MG63 (cell line): ENCODE data around the gene WNT6. TPM values are rescaled to one million over a fixed set of nuclear protein-coding genes. Genes with fewer than 3 reads are reported as not detected.
A peak's percentile ranks its signal among the peaks of the same experiment; 100 is the strongest.

Source experiments
- DNase-seq: peaks from one replicate; pipeline ENCODE4 v3.0.0-alpha.2; 2020
- H3K27me3 ChIP-seq: fragments of 250-450 bp; sonication (Bioruptor Pico); 2 replicates; pipeline ENCODE4 v1.5.1; 2020; ENCODE audit warnings: mild to moderate bottlenecking, moderate library complexity
- H3K36me3 ChIP-seq: fragments of 250-450 bp; sonication (Bioruptor Pico); 2 replicates; pipeline ENCODE4 v1.5.1; 2020; ENCODE audit warnings: mild to moderate bottlenecking, moderate library complexity
- H3K4me3 ChIP-seq: fragments of 250-450 bp; sonication (Bioruptor Pico); 2 replicates; pipeline ENCODE4 v1.5.1; 2020; ENCODE audit warnings: mild to moderate bottlenecking, moderate library complexity
- H3K9me3 ChIP-seq: fragments of 250-450 bp; sonication (Bioruptor Pico); 2 replicates; pipeline ENCODE4 v1.5.1; 2020; ENCODE audit warnings: mild to moderate bottlenecking, moderate library complexity
- total RNA-seq: library from RNA; depleted of rRNA; stranded (reverse); fragments of >200 nt; shearing (Covaris generic); gene quantifications from 2 replicates; pipeline ENCODE4 v1.2.3, GENCODE V29; 2014; ENCODE audit warnings: low replicate concordance

The WNT6 gene
- total RNA-seq, 1 experiment from 2014 or later: not detected

DNA sequence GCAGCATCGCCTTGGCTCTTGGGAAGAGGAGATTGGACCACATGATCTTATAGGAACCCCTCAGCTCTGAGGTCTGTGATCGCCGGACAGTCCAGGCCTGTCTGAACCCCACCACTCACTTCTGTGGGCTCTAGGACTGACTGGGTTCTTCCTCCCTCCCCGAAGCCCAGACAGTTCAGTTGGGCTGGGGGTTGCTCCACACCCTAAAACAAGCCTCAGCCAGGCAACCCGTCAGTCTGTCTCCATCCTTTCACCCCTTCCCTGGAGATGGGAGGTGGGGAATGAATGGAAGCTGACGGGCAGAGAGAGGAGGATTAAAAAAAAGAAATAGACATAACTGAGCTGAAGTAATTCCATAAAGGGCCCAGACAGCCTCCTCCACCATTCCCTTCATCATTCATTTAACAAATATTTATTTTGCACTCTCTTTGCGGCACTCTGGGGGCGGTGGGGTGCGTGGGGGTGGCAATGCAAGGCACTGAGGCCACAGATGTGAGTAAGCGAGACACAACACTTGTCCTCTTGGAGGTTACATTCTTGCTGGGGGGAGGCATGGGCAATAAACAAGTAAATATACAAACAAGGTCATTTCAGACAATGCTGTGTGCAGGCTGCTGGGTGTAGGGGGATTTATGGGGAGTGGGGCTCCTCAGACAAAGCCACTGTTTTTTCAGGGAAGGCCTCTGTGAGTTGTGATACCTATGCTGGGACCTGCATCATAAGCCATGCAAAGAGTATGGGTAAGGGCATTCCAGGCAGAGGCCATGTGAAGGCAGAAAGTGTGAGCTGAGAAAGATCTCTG is 33.9 kb downstream of the WNT6 start:
- 0 out of 2 replicates have a peak overlapping the region, but pooled peaks have one; percentile 25 for H3K4me3 ChIP-seq
- H3K36me3 ChIP-seq: no peaks in the 10 kb centered on the region
- no peaks in the 10 kb centered on the region for H3K9me3 ChIP-seq
- peaks cover 5% of the 10 kb centered on the region; the same call in 1 of the 2 replicates for H3K27me3 ChIP-seq
- no peak for DNase-seq

DNA sequence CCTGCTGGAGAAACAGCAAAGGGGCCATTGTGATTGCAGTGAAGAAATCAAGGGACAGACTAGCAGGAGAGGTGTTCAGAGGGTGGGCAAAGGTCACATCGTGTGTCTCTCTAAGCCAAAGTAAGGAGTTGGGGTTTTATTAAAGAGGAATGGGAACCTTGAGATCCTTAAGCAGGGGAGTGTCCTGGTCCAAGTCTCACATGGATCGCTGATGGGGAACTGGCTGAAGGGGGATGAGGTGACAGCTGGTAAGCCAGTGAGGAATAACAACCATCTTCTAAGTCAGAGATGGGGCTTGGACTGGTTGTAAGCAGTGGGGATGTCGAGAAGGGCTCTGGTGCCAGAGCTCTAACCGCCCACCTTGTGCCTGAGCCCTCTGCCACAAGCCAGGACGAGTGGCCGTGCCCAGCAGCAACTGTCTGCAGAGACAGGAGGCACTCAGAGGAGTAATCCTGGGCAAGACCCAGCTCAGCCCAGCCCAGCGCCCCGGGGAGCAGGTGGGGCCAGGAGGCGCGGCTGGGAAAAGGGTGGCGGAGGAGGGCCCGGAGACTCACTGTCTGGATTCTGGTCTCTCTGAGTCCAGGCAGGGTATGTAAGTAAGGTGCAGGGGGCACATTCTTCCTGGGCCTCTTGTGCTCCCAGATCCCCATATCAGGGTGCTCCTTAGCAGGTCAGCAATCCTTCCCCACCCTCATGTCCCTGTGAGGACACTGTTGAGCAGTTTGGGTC is 34.7 kb downstream of the WNT6 start:
- Histone ChIP-seq H3K9me3 (no peaks in the 10 kb centered on the region), H3K4me3 (no peak overlapping the region), H3K27me3 (peaks cover 11% of the 10 kb centered on the region), H3K36me3 (no peaks in the 10 kb centered on the region)
- DNase-seq: no peak

- Histone ChIP-seq H3K4me3 (no peak overlapping the region), H3K36me3 (no peaks in the 10 kb centered on the region), H3K9me3 (no peaks in the 10 kb centered on the region), H3K27me3 (peaks cover 11% of the 10 kb centered on the region)
- no peak for DNase-seq
Observed at GRCh38 chr2:218894880-218895157, 35.2 kb downstream of the WNT6 start.

- Histone ChIP-seq H3K9me3 (no peaks in the 10 kb centered on the region), H3K4me3 (no peak overlapping the region), H3K36me3 (no peaks in the 10 kb centered on the region), H3K27me3 (peaks cover 11% of the 10 kb centered on the region)
- no peak for DNase-seq
Observed at GRCh38 chr2:218895326-218895725, 35.7 kb downstream of the WNT6 start.

DNA sequence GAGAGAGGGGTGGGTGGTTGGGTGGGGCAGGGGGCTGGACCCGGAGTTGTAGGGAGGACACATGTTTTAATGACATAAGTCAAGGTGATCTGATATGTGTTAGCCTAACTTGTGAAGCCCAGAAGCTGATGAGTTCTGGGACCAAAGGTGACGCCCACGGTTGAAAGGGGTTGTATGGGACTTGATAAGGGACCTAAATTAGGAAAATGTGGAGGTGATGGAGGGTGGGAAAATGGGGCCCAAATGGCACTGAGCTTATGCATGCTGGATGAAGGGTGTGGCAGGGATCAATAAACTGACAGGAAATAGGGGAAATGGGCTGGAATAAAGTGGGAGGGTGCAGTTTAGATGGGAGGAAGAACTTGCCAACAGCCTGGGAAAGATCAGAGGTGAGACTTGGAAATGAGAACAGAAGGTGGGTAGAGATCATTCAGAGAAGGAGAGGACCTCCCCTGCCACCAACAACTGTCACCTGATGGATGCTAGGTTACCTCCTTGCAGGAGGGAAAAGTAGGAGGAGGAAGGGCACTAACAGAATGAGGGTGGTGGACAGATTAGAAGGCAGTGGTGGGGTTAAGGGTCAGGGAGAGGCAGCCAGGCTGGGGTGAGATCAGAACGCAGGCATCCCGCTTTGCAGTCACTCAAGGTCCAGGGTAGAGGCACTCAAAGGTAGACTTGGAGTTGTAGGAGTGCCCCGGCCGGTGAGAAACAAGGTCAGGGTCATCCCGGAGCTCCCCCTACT is 36.3 kb downstream of the WNT6 start:
- H3K27me3 ChIP-seq: peaks cover 11% of the 10 kb centered on the region
- H3K9me3 ChIP-seq: no peaks in the 10 kb centered on the region

DNA sequence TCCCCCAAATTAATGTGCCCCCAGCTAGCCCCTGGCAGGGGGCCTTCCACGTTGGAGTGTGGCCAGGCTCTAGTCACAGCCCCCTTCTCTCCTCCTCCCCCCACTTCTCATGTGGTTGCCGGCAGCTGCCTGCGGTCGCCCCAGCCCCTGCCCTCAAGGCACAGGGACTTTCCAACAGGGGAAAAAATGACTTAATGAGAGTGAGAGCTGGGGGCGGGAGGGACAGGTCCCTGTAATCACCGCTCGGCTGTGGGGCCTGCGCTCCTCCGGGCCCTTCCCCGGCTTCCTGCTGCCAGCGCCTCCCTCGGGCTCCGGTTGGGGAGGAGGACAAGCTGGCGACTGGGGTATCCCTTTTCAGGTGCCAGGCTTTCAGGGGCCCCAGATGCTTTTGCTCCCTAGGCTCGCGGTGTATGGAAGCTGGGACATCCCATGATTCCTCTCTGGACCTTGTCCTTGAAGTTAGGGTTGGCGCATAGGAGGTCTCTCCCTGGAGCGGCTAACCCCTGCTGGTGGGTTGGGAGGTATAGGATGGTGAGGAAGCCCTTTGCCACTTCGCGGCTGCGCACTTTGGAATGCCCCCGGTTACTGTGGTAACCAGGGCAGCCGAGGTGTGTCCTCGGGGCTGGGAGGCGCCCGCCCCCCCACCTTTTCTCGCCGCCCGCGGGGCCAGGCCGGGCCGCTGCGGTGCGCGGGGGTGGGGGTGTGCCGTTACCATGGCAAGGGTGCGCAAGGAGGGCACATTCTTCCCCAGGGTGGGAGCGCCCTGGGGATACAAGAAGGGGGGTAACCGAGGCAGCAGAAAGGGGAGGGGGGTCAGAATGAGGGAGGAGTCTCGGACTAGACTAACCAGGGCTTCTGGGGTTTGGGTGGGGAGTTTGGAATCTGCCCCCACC is 37.1 kb downstream of the WNT6 start:
- Histone ChIP-seq H3K4me3 (no peak overlapping the region), H3K27me3 (peaks cover 11% of the 10 kb centered on the region), H3K9me3 (no peaks in the 10 kb centered on the region), H3K36me3 (no peaks in the 10 kb centered on the region)
- no peak for DNase-seq

More for the DNA sequence above, 36.3 kb downstream of the WNT6 start:
- H3K4me3 ChIP-seq: no peak overlapping the region
- no peak for DNase-seq
- no peaks in the 10 kb centered on the region for H3K36me3 ChIP-seq

DNA sequence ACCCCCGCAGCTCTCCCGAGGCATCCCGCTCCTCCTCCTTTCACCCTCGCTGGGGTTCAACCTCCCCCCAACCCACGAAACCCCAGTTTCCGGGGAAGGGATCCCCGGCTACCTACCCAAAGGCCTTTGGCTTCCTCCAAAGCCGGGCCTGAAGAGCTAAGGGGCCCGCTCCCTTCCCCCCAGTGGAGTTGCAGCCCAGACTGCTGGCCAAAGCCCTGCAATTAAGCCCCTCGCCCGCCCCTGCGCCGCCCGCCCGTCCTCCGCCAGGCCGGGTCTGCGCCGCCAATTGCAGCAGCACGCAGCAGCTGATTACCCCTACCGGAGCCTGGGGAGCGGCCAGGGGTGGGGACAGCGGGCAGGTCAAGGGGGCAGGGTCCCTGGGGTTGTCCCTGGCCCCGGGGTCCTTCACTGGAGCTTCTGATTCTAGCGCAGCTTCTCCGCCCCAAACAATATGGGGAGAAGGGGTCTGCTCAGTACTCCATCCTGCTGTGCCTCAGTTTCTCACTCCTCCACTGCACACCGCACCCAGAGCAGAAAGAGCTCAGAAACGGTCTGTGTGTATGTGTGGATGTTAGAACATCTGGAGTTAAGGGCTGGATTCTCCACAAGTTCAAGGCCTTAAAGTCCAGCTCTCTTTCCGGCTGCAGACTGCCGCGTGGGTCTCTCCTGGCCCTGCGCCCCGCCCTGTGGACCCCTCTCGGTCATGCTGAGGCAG is 37.9 kb downstream of the WNT6 start:
- Histone ChIP-seq H3K9me3 (no peaks in the 10 kb centered on the region), H3K4me3 (no peak overlapping the region), H3K27me3 (peaks cover 11% of the 10 kb centered on the region), H3K36me3 (no peaks in the 10 kb centered on the region)
- DNase-seq: no peak

GRCh38 chr2:218898109-218898878 is 38.7 kb downstream of the WNT6 start:
- H3K9me3 ChIP-seq: no peaks in the 10 kb centered on the region
- peak; percentile 58 for DNase-seq
- H3K4me3 ChIP-seq: no peak overlapping the region
- peaks cover 11% of the 10 kb centered on the region for H3K27me3 ChIP-seq
- H3K36me3 ChIP-seq: no peaks in the 10 kb centered on the region

- H3K4me3 ChIP-seq: no peak overlapping the region
- DNase-seq: no peak
- H3K36me3 ChIP-seq: no peaks in the 10 kb centered on the region
- no peaks in the 10 kb centered on the region for H3K9me3 ChIP-seq
- H3K27me3 ChIP-seq: peaks cover 11% of the 10 kb centered on the region
Observed at GRCh38 chr2:218899147-218899546, 39.5 kb downstream of the WNT6 start.

DNA sequence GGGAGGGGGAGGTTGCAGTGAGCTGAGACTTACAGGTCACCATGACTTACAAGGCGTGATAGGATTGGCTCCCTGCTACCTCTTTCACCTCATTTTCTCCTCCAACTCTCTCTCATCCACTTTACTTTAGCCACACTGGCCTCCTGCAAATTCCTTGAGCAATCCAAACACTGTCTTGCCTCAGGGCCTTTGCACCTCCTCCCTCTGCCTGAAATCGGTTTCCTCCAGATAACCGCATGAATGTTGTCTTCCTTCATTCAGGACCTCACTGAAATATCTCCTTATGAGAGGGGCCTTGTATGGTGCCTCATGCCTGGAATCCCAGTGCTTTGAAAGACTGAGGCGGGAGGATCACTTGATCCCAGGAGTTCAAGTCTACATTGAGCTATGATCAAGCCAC is 42.8 kb downstream of the WNT6 start:
- Histone ChIP-seq H3K4me3 (no peak overlapping the region), H3K9me3 (no peaks in the 10 kb centered on the region), H3K36me3 (no peaks in the 10 kb centered on the region), H3K27me3 (peaks cover 11% of the 10 kb centered on the region)
- DNase-seq: no peak

DNA sequence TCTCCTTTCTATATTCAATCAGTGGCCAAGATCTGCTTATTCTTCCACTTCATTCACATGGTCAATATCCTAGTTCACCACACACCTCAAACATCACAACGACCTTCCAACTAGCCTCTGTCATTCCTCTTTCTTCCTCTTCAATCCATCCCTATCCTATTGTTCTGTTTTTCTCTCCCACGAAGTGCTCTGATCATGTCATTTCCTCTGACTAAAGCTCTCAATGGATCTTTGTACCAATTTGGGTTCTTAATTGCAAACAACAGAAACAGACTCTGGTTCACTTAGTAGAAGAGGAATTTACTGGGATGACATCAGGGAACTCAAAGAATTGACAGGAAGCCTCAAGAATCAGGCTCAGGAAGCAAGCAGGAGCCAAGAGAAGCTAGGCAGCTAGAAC is 44.6 kb downstream of the WNT6 start:
- Histone ChIP-seq H3K9me3 (no peaks in the 10 kb centered on the region), H3K27me3 (no peaks in the 10 kb centered on the region), H3K36me3 (no peaks in the 10 kb centered on the region), H3K4me3 (no peak overlapping the region)
- no peak for DNase-seq

DNA sequence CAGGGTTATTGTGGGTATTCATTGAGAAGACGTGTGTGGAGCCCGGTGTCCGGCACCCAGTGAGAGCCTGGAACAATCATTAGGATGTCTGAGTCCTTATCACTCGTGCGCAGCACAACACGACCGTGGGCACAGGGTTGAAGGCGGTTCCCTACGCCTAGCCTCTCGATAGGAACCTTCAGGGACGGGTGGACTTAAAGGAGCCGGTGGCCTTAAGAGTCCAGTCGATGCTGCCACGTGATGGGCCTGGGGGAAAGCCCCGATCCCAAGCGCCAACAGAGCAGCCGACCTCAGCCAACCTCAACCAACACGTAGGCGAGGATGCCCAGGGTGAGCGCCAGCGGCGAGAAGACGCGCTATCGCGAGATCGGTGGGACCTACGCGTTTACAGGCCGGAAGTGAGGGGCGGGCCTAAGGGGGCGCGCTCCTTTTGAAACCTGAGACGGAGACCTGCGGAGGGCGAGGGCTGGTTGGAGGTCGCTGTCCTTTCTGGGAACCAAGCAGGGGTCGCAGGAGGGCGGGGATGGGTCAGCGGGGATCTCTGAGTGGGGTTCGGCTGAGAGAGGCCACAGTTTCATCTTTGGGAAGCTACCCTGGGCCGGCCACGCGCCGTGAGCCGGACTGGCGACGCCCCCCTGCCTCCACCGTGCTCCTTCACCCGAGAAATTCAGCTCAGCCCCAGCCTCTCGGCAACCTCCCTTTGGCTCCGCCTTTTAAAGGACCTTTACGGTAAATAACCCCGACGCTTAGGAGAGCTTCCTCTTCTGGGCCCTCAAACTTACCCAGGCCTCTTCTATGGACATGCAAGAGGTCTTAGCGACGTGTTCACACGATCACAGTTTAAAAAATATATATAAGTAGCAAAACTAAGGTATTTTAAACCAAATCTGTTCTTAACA is 49.4 kb downstream of the WNT6 start:
- peak; percentile 59 for DNase-seq
- no peaks in the 10 kb centered on the region for H3K36me3 ChIP-seq
- H3K4me3 ChIP-seq: peak overlapping the region; percentile 44
- H3K9me3 ChIP-seq: no peaks in the 10 kb centered on the region
- no peaks in the 10 kb centered on the region for H3K27me3 ChIP-seq

DNA sequence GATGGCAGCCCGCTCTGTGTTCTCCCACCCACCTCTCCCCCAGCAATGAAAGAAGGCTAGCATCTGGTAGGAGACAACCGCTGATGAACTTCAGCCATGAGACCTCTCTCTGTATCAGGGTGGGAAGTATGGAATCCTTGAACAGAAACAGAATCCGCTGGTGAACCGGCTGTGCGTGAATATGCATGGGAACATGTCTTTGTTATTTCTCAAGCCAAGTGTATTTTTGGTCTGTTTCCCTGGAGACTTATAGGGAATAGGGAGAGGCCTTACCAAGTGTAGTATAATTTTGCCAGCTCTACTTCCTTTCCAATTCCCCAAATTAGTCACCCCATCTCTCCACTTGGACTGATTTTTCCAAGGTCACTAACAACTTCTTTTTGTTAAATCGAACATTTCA is 51.1 kb downstream of the WNT6 start:
- Histone ChIP-seq H3K27me3 (no peaks in the 10 kb centered on the region), H3K9me3 (no peaks in the 10 kb centered on the region), H3K36me3 (no peaks in the 10 kb centered on the region), H3K4me3 (no peak overlapping the region)
- DNase-seq: no peak

- Histone ChIP-seq H3K4me3 (no peak overlapping the region), H3K36me3 (no peaks in the 10 kb centered on the region), H3K9me3 (no peaks in the 10 kb centered on the region), H3K27me3 (peaks cover 10% of the 10 kb centered on the region)
- DNase-seq: no peak
Observed at GRCh38 chr2:218920504-218920903, 60.9 kb downstream of the WNT6 start.
